SK-N-SH (cell line): ENCODE data around the gene CHSY1. TPM values are rescaled to one million over a fixed set of nuclear protein-coding genes. Genes with fewer than 3 reads are reported as not detected.

Experiments
- CTCF ChIA-PET: fragments of 300-600, 350-600 bp; formaldehyde crosslinking; extraction: SDS; loops from one replicate; lab custom pipeline; 2021; lab: Yijun Ruan, JAX
- POLR2A ChIA-PET: fragments of 350-600 bp; sonication (Branson Sonifier 250); formaldehyde crosslinking; extraction: SDS; loops from one replicate; lab custom pipeline; 2020; ENCODE audit warnings: antibody characterized with exemption, inconsistent platforms; lab: Yijun Ruan, JAX
- DNase-seq: peaks from one replicate; pipeline ENCODE4 v3.0.0; 2012
- H2AFZ ChIP-seq: fragments of 200-600 bp; sonication (generic); 2 replicates; pipeline ENCODE4 v1.8.1; 2016; ENCODE audit warnings: antibody characterized with exemption, mild to moderate bottlenecking, low read depth
- H3F3A ChIP-seq: fragments of 200-600 bp; sonication (generic); replicated peaks from 2 replicates; pipeline ENCODE3; 2016; ENCODE audit warnings: antibody characterized with exemption, mild to moderate bottlenecking; ENCODE audit not compliant: insufficient read depth
- H3K27ac ChIP-seq, 2 experiments: fragments of 200-500 bp in 1 of 2; fragments of 200-600 bp in 1 of 2; sonication (Bioruptor generic) in 1 of 2; sonication (generic), shearing (Covaris generic) in 1 of 2; 2 replicates each; pipeline versions ENCODE4 v1.5.1 to v1.6.1; 2014 to 2016; ENCODE audit warnings: low read depth in 2 of 2, inconsistent platforms in 1 of 2, low read length in 1 of 2, mild to moderate bottlenecking in 1 of 2, mixed read lengths in 1 of 2
- H3K27me3 ChIP-seq: fragments of 200-600 bp; sonication (generic), shearing (Covaris generic); 2 replicates; pipeline ENCODE4 v1.6.1; 2016; ENCODE audit warnings: mixed run types; ENCODE audit not compliant: insufficient read depth
- H3K36me3 ChIP-seq, 2 experiments: fragments of 200-500 bp in 1 of 2; fragments of 200-600 bp in 1 of 2; sonication (Bioruptor generic) in 1 of 2; sonication (generic) in 1 of 2; replicated peaks in 1 of 2; 2 replicates each; pipeline versions ENCODE3 to v1.5.1; 2014 to 2016; ENCODE audit warnings: low read length in 1 of 2, mild to moderate bottlenecking in 1 of 2; ENCODE audit not compliant: insufficient read depth in 2 of 2, control insufficient read depth in 1 of 2
- H3K4me1 ChIP-seq, 2 experiments: fragments of 200-500 bp in 1 of 2; fragments of 200-600 bp in 1 of 2; sonication (Bioruptor generic) in 1 of 2; sonication (generic), shearing (Covaris generic) in 1 of 2; 2 replicates each; pipeline versions ENCODE4 v1.5.1 to v1.6.1; 2014 to 2016; ENCODE audit warnings: low read depth in 1 of 2, low read length in 1 of 2, mixed run types in 1 of 2; ENCODE audit not compliant: insufficient read depth in 2 of 2, control insufficient read depth in 1 of 2
- H3K4me2 ChIP-seq: fragments of 200-600 bp; sonication (generic), shearing (Covaris generic); 2 replicates; pipeline ENCODE4 v1.6.1; 2017; ENCODE audit warnings: mixed run types
- H3K4me3 ChIP-seq, 2 experiments: fragments of 200-500 bp in 1 of 2; fragments of 200-600 bp in 1 of 2; sonication (Bioruptor generic) in 1 of 2; sonication (generic), shearing (Covaris generic) in 1 of 2; 2 replicates each; pipeline versions ENCODE4 v1.5.1 to v1.8.1; 2014 to 2016; ENCODE audit warnings: low read depth in 2 of 2, inconsistent platforms in 1 of 2, low read length in 1 of 2, mild to moderate bottlenecking in 1 of 2, mixed read lengths in 1 of 2, moderate library complexity in 1 of 2
- H3K79me2 ChIP-seq: fragments of 200-600 bp; sonication (generic); 2 replicates; pipeline ENCODE4 v1.8.1; 2017; ENCODE audit warnings: mild to moderate bottlenecking; ENCODE audit not compliant: insufficient read depth
- H3K9ac ChIP-seq: fragments of 200-600 bp; sonication (generic); 2 replicates; pipeline ENCODE4 v1.6.1; 2017; ENCODE audit warnings: mixed run types
- H3K9me2 ChIP-seq: fragments of 200-600 bp; sonication (generic); 2 replicates; pipeline ENCODE4 v1.6.1; 2017; ENCODE audit warnings: mixed run types
- H3K9me3 ChIP-seq: fragments of 200-600 bp; sonication (generic); 2 replicates; pipeline ENCODE4 v1.6.1; 2017; ENCODE audit warnings: mixed run types, mild to moderate bottlenecking, moderate library complexity
- H4K20me1 ChIP-seq: fragments of 200-600 bp; sonication (generic); 2 replicates; pipeline ENCODE4 v1.6.1; 2017; ENCODE audit warnings: mild to moderate bottlenecking, mixed run types; ENCODE audit not compliant: insufficient read depth
- CHD2 ChIP-seq: fragments of 150-350 bp; IDR thresholded peaks from 2 replicates; pipeline ENCODE4 v1.6.1; 2018; ENCODE audit warnings: low read length; ENCODE audit not compliant: partially characterized antibody
- ELF1 ChIP-seq: IDR thresholded peaks from 2 replicates; pipeline ENCODE4 v1.4.0; 2012
- FOSL2 ChIP-seq: IDR thresholded peaks from 2 replicates; pipeline ENCODE4 v1.4.0; 2012; ENCODE audit warnings: low read depth, mild to moderate bottlenecking, moderate library complexity, borderline replicate concordance
- FOXJ3 ChIP-seq: sonication (generic); formaldehyde crosslinking; IDR thresholded peaks from 2 replicates; pipeline ENCODE4 v1.5.1; 2020; ENCODE audit warnings: mild to moderate bottlenecking, missing genetic modification reagents
- FOXM1 ChIP-seq: IDR thresholded peaks from 2 replicates; pipeline ENCODE4 v1.4.0; 2012; ENCODE audit warnings: low read depth, mild to moderate bottlenecking
- GABPA ChIP-seq: IDR thresholded peaks from 2 replicates; pipeline ENCODE4 v1.4.0; 2012; ENCODE audit warnings: low read depth, mild to moderate bottlenecking
- MEF2A ChIP-seq: IDR thresholded peaks from 2 replicates; pipeline ENCODE4 v1.4.0; 2012; ENCODE audit warnings: low read depth, borderline replicate concordance
- MXI1 ChIP-seq: IDR thresholded peaks from 2 replicates; pipeline ENCODE4 v1.6.1; 2012; ENCODE audit warnings: mild to moderate bottlenecking, low read depth, low read length, improper control_type of control experiment
- NFIC ChIP-seq: IDR thresholded peaks from 2 replicates; pipeline ENCODE4 v1.4.0; 2012; ENCODE audit warnings: borderline replicate concordance
- NRF1 ChIP-seq: IDR thresholded peaks from 2 replicates; pipeline ENCODE4 v1.6.1; 2012; ENCODE audit warnings: low read depth, mild to moderate bottlenecking, low read length
- RCOR1 ChIP-seq: fragments of 150-350 bp; IDR thresholded peaks from 2 replicates; pipeline ENCODE4 v1.6.1; 2017; ENCODE audit warnings: antibody characterized with exemption, low read length
- RXRA ChIP-seq: IDR thresholded peaks from 2 replicates; pipeline ENCODE4 v1.4.0; 2012; ENCODE audit warnings: low read depth, mild to moderate bottlenecking, borderline replicate concordance
- SIN3A ChIP-seq: IDR thresholded peaks from 2 replicates; pipeline ENCODE4 v1.6.1; 2012; ENCODE audit warnings: low read depth, mild to moderate bottlenecking, low read length, moderate library complexity, borderline replicate concordance
- SMC3 ChIP-seq: IDR thresholded peaks from 2 replicates; pipeline ENCODE4 v1.6.1; 2012; ENCODE audit warnings: low read depth, low read length, improper control_type of control experiment
- USF1 ChIP-seq: IDR thresholded peaks from 2 replicates; pipeline ENCODE4 v1.4.0; 2012; ENCODE audit warnings: low read depth, borderline replicate concordance
- YY1 ChIP-seq: IDR thresholded peaks from 2 replicates; pipeline ENCODE4 v1.4.0; 2012; ENCODE audit warnings: low read depth, mild to moderate bottlenecking
- WGBS: methylation state at CpG from one replicate; pipeline ENCODE4 v1.1.6; 2017; ENCODE audit warnings: low lambda C conversion rate; 5-methylcytosine and 5-hydroxymethylcytosine counted together
- polyA plus RNA-seq, 3 experiments: library from polyadenylated mRNA; depleted of rRNA; stranded (reverse); fragments of >200 nt; gene quantifications; 2 replicates each; pipeline ENCODE4 v1.2.3, GENCODE V29; 2012
- TF ChIP-seq, protein P1 (sequence below): fragments of 150-350 bp; IDR thresholded peaks from 2 replicates; pipeline ENCODE4 v1.6.1; 2016; ENCODE audit warnings: mild to moderate bottlenecking, low read depth, low read length
- TF ChIP-seq, protein P2 (sequence below): fragments of 150-350 bp; IDR thresholded peaks from 2 replicates; pipeline ENCODE4 v1.6.1; 2017; ENCODE audit warnings: antibody characterized with exemption, low read length, low read depth, borderline replicate concordance
- TF ChIP-seq, protein P3 (sequence below): IDR thresholded peaks from 2 replicates; pipeline ENCODE4 v1.6.1; 2012; ENCODE audit warnings: mild to moderate bottlenecking, low read depth, low read length, moderate library complexity

Gene CHSY1
- polyA plus RNA-seq, 1 of the 3 experiments (the other 2 are of a cell fraction), result 15.7 TPM

DNA sequence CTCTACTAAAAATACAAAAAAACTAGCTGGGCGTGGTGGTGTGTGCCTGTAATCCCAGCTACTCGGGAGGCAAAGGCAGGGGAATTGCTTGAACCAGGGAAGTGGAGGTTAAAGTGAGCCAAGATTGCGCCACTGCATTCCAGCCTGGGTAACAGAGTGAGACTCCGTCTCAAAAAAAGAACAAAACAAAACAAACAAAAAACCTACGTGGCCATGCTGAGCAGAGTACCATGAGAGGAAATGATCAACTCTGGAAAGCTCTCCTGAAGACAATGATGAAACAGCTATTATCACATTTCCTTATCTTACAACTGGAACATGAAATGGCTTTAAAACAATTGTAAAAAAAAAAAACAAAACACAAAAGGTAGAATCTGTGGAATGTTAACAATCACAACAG lies 75.2 kb downstream of the CHSY1 start:
- 76% methylated on average over 5 of the region's 5 CpGs for WGBS
- Histone ChIP-seq H4K20me1 (peaks cover 13% of the 10 kb centered on the region), H3K4me1 (peaks cover 22 to 47% of the 10 kb centered on the region in 2 experiments; a peak in 3 of 4 replicates), H3K4me2 (no peak overlapping the region), H3K79me2 (peaks cover 38% of the 10 kb centered on the region), H3K4me3 (no peak overlapping the region), H3K36me3 (peaks cover 15 to 24% of the 10 kb centered on the region in 2 experiments), H3K27me3 (no peaks in the 10 kb centered on the region), H2AFZ (no peak overlapping the region)
- CTCF ChIA-PET, result interaction anchor here (1.0 to 1.5 kb wide), 2 partner anchors 29 to 52 kb away, joined by 3 read pairs; no protein-coding TSS in a partner anchor
- no peak for DNase-seq
- TF ChIP-seq YY1, result no peak
- TF ChIP-seq NRF1, result no peak
- TF ChIP-seq ELF1, result no peak
- TF ChIP-seq FOXJ3 (CRISPR knock-in tag), result no peak
- TF ChIP-seq MXI1, result no peak
- TF ChIP-seq RCOR1, result no peak
- TF ChIP-seq, protein P1, sequence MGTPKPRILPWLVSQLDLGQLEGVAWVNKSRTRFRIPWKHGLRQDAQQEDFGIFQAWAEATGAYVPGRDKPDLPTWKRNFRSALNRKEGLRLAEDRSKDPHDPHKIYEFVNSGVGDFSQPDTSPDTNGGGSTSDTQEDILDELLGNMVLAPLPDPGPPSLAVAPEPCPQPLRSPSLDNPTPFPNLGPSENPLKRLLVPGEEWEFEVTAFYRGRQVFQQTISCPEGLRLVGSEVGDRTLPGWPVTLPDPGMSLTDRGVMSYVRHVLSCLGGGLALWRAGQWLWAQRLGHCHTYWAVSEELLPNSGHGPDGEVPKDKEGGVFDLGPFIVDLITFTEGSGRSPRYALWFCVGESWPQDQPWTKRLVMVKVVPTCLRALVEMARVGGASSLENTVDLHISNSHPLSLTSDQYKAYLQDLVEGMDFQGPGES, result no peak
- no peak for TF ChIP-seq SMC3
- no peak for TF ChIP-seq USF1
- TF ChIP-seq, protein P2, sequence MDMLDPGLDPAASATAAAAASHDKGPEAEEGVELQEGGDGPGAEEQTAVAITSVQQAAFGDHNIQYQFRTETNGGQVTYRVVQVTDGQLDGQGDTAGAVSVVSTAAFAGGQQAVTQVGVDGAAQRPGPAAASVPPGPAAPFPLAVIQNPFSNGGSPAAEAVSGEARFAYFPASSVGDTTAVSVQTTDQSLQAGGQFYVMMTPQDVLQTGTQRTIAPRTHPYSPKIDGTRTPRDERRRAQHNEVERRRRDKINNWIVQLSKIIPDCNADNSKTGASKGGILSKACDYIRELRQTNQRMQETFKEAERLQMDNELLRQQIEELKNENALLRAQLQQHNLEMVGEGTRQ, result no peak
- TF ChIP-seq, all 33 proteins: peak for 0
- peaks cover 5% of the 10 kb centered on the region for H3F3A ChIP-seq
- H3K27ac ChIP-seq, result no peak overlapping the region
- no peak overlapping the region for H3K9ac ChIP-seq
- H3K9me3 ChIP-seq, result no peaks in the 10 kb centered on the region
- POLR2A ChIA-PET, result no interaction called here
- H3K9me2 ChIP-seq, result no peaks in the 10 kb centered on the region

DNA sequence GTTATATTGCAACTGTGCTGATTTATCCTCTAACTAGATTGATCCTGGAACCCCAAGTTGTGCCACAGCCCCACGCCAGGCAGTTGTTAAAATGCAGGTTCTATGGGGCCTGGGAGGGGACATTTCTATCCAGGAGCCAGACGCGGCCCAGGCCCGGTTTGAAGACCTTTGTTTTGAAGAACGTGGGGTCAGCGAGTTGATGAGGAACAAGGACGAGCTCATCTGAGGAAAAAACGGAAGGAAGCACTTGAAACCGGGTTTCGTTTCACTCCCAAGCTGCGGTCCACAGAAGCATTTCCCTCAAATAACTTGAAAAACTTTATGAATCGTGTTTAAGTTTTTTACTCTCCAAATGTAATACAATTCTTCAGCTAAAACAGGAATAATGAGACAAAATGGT lies 76.4 kb downstream of the CHSY1 start:
- Histone ChIP-seq H3K79me2 (peaks cover 26% of the 10 kb centered on the region; the same call in 1 of the 2 replicates), H3K36me3 (peaks cover 12 to 24% of the 10 kb centered on the region in 2 experiments), H3K9me2 (no peaks in the 10 kb centered on the region), H3K4me3 (no peak overlapping the region), H3K27ac (no peak overlapping the region; a peak in 1 of 4 replicates), H2AFZ (no peak overlapping the region), H3K27me3 (no peaks in the 10 kb centered on the region), H3K4me2 (no peak overlapping the region), H4K20me1 (peaks cover 13% of the 10 kb centered on the region), H3K9ac (no peak overlapping the region), H3F3A (peaks cover 5% of the 10 kb centered on the region), H3K9me3 (no peaks in the 10 kb centered on the region), H3K4me1 (peaks cover 26 to 45% of the 10 kb centered on the region in 2 experiments; a peak in 3 of 4 replicates)
- ChIA-PET POLR2A (no interaction called here), CTCF (interaction anchor here (1.5 kb wide), 1 partner anchor 51 kb away, joined by 3 read pairs; no protein-coding TSS in a partner anchor)
- 91% methylated on average over 12 of the region's 12 CpGs for WGBS
- no peak for DNase-seq
- TF ChIP-seq FOXM1, result no peak
- no peak for TF ChIP-seq SIN3A
- no peak for TF ChIP-seq RXRA
- no peak for TF ChIP-seq MXI1
- TF ChIP-seq SMC3, result no peak
- TF ChIP-seq USF1, result no peak
- no peak for TF ChIP-seq NRF1
- TF ChIP-seq, protein P3, sequence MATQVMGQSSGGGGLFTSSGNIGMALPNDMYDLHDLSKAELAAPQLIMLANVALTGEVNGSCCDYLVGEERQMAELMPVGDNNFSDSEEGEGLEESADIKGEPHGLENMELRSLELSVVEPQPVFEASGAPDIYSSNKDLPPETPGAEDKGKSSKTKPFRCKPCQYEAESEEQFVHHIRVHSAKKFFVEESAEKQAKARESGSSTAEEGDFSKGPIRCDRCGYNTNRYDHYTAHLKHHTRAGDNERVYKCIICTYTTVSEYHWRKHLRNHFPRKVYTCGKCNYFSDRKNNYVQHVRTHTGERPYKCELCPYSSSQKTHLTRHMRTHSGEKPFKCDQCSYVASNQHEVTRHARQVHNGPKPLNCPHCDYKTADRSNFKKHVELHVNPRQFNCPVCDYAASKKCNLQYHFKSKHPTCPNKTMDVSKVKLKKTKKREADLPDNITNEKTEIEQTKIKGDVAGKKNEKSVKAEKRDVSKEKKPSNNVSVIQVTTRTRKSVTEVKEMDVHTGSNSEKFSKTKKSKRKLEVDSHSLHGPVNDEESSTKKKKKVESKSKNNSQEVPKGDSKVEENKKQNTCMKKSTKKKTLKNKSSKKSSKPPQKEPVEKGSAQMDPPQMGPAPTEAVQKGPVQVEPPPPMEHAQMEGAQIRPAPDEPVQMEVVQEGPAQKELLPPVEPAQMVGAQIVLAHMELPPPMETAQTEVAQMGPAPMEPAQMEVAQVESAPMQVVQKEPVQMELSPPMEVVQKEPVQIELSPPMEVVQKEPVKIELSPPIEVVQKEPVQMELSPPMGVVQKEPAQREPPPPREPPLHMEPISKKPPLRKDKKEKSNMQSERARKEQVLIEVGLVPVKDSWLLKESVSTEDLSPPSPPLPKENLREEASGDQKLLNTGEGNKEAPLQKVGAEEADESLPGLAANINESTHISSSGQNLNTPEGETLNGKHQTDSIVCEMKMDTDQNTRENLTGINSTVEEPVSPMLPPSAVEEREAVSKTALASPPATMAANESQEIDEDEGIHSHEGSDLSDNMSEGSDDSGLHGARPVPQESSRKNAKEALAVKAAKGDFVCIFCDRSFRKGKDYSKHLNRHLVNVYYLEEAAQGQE, result no peak
- no peak for TF ChIP-seq GABPA
- TF ChIP-seq, protein P2, result no peak
- TF ChIP-seq MEF2A, result no peak
- no peak for TF ChIP-seq CHD2
- no peak for TF ChIP-seq NFIC
- no peak for TF ChIP-seq YY1
- no peak for TF ChIP-seq FOSL2
